Smooth muscle cell (in vitro differentiated cells): Measurements from ENCODE around the gene RPL4. TPM values are rescaled to one million over a fixed set of nuclear protein-coding genes. Genes with fewer than 3 reads are reported as not detected.

Experiments
- DNase-seq: peaks from one replicate; lab custom pipeline; 2025; ENCODE audit not compliant: unreplicated experiment; lab: John Stamatoyannopoulos, UW
- H2AFZ ChIP-seq: fragments of 200-600 bp; sonication (generic); 2 replicates; pipeline ENCODE4 v1.6.0; 2016; ENCODE audit warnings: antibody characterized with exemption, low read depth, mild to moderate bottlenecking
- H3F3A ChIP-seq: fragments of 200-600 bp; sonication (generic); 2 replicates; pipeline ENCODE4 v1.6.0; 2017; ENCODE audit warnings: antibody characterized with exemption, low read depth
- H3K27ac ChIP-seq: fragments of 200-600 bp; sonication (generic); 2 replicates; pipeline ENCODE4 v1.5.1; 2016; ENCODE audit warnings: low read depth, mild to moderate bottlenecking
- H3K27me3 ChIP-seq: fragments of 200-600 bp; sonication (generic); 2 replicates; pipeline ENCODE4 v1.6.1; 2016; ENCODE audit warnings: low read depth, mild to moderate bottlenecking
- H3K36me3 ChIP-seq: fragments of 200-600 bp; sonication (generic); 2 replicates; pipeline ENCODE4 v1.5.1; 2016; ENCODE audit warnings: low read depth
- H3K4me1 ChIP-seq: fragments of 200-600 bp; sonication (generic); 2 replicates; pipeline ENCODE4 v1.5.1; 2016; ENCODE audit warnings: low read depth
- H3K4me2 ChIP-seq: fragments of 200-600 bp; sonication (generic); 2 replicates; pipeline ENCODE4 v1.6.0; 2016; ENCODE audit warnings: mild to moderate bottlenecking
- H3K4me3 ChIP-seq: fragments of 200-600 bp; sonication (generic); 2 replicates; pipeline ENCODE4 v1.5.1; 2016; ENCODE audit warnings: mild to moderate bottlenecking
- H3K79me2 ChIP-seq: fragments of 200-600 bp; sonication (generic); 2 replicates; pipeline ENCODE4 v1.6.0; 2016; ENCODE audit warnings: low read depth, mild to moderate bottlenecking
- H3K9ac ChIP-seq: fragments of 200-600 bp; sonication (generic); 2 replicates; pipeline ENCODE4 v1.6.0; 2016; ENCODE audit warnings: low read depth
- H3K9me3 ChIP-seq: fragments of 200-600 bp; sonication (generic); replicated peaks from 2 replicates; pipeline ENCODE4 v1.5.1; 2016; ENCODE audit warnings: low read depth
- H4K20me1 ChIP-seq: fragments of 200-600 bp; sonication (generic); 2 replicates; pipeline ENCODE4 v1.6.0; 2016; ENCODE audit warnings: low read depth
- CTCF ChIP-seq: fragments of 200-600 bp; sonication (generic); IDR thresholded peaks from 2 replicates; pipeline ENCODE4 v1.5.1; 2017; ENCODE audit warnings: borderline replicate concordance, mild to moderate bottlenecking, antibody characterized with exemption; ENCODE audit not compliant: insufficient read depth, poor library complexity, severe bottlenecking
- WGBS: methylation state at CpG from one replicate; pipeline ENCODE4 v1.1.7; 2016; ENCODE audit warnings: low lambda C conversion rate; 5-methylcytosine and 5-hydroxymethylcytosine counted together
- polyA plus RNA-seq: library from polyadenylated mRNA; unstranded; fragments of >200 nt; fragmentation: Nextera tagmentation; extraction: Ambion mirVana; gene quantifications from 2 replicates; pipeline ENCODE4 v1.2.1, GENCODE V29; 2016
- total RNA-seq: library from RNA; depleted of rRNA; stranded (reverse); fragments of >200 nt; gene quantifications from 2 replicates; pipeline ENCODE4 v1.2.3, GENCODE V29; 2014

Gene RPL4
- total and polyA plus RNA-seq, 2 experiments from 2014 or later: 732 to 3,841 TPM

DNA sequence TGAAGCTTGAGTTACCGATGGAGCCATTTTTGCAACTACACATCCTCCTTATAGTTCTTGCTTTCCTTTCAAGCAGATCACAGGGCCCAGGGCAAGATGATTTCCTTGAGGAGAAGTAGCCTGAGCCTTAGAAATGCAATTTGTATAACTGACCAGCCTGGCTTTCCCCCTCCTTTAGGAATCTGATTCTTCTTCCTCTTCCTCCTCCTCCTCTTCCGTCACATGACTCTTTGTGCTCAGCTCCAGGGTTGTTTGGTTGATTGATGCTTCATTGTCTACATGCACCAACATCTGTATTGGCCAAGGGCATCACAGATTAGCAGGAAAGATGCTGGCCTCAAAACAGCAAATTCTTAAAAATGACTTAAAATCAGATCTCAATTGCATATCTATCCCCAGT is 10.4 kb downstream of the RPL4 start:
- no peaks in the 10 kb centered on the region for H3K27me3 ChIP-seq
- peaks cover 14% of the 10 kb centered on the region for H3F3A ChIP-seq
- H2AFZ ChIP-seq: no peak overlapping the region
- peaks cover 17% of the 10 kb centered on the region for H3K79me2 ChIP-seq
- H3K4me1 ChIP-seq: no peaks in the 10 kb centered on the region
- DNase-seq: no peak
- H4K20me1 ChIP-seq: peaks cover 12% of the 10 kb centered on the region
- no peak overlapping the region for H3K27ac ChIP-seq
- no peak for TF ChIP-seq CTCF
- H3K4me3 ChIP-seq: no peak overlapping the region
- 96% methylated on average over 2 of the region's 2 CpGs for WGBS
- no peak overlapping the region for H3K9ac ChIP-seq
- no peak overlapping the region for H3K4me2 ChIP-seq
- no peaks in the 10 kb centered on the region for H3K9me3 ChIP-seq
- peaks cover 7% of the 10 kb centered on the region for H3K36me3 ChIP-seq

- no peak for TF ChIP-seq CTCF
- no peaks in the 10 kb centered on the region for H3K4me1 ChIP-seq
- H3F3A ChIP-seq: no peaks in the 10 kb centered on the region
- H3K4me3 ChIP-seq: no peak overlapping the region
- no peak for DNase-seq
- peaks cover 12% of the 10 kb centered on the region for H3K79me2 ChIP-seq
- H3K27ac ChIP-seq: no peak overlapping the region
- H4K20me1 ChIP-seq: no peaks in the 10 kb centered on the region
- H3K27me3 ChIP-seq: no peaks in the 10 kb centered on the region
- H3K36me3 ChIP-seq: peaks cover 3% of the 10 kb centered on the region
- H3K9ac ChIP-seq: no peak overlapping the region
- 98% methylated on average over 3 of the region's 3 CpGs for WGBS
- no peak overlapping the region for H2AFZ ChIP-seq
- no peak overlapping the region for H3K4me2 ChIP-seq
- no peaks in the 10 kb centered on the region for H3K9me3 ChIP-seq
Measured at GRCh38 chr15:66491846-66492245, 12.8 kb downstream of the RPL4 start.

- no peak overlapping the region for H3K27ac ChIP-seq
- no peak overlapping the region for H3K9ac ChIP-seq
- TF ChIP-seq CTCF: no peak
- H3K79me2 ChIP-seq: no peaks in the 10 kb centered on the region
- H3K4me2 ChIP-seq: no peak overlapping the region
- no peak overlapping the region for H2AFZ ChIP-seq
- H3K4me3 ChIP-seq: no peak overlapping the region
- WGBS: 93% methylated on average over 6 of the region's 6 CpGs
- no peaks in the 10 kb centered on the region for H3K9me3 ChIP-seq
- peaks cover 13% of the 10 kb centered on the region for H3K36me3 ChIP-seq
- no peaks in the 10 kb centered on the region for H3K4me1 ChIP-seq
- H4K20me1 ChIP-seq: peaks cover 19% of the 10 kb centered on the region
- DNase-seq: no peak
- H3K27me3 ChIP-seq: no peaks in the 10 kb centered on the region
- no peaks in the 10 kb centered on the region for H3F3A ChIP-seq
Measured at GRCh38 chr15:66489179-66489791, 15.4 kb downstream of the RPL4 start.

DNA sequence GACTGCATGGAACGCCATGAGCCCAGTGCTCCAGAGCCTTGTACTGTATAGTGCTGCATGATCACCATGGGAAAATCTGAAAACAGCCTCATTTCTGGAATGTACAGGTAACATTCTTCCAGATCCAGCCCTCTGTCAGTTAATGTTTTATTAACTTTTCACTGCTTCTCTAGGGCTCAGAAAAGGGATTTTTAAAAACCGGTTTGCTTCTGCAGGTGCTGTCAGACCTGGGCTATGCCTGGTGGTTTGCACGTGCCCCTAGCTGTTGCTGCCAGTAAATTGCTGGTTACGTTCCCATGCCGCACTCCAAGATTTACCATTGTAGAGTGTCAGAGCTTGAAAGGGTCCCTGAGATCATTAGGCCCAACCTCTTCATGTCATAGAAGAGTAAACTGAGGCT is 16.1 kb downstream of the RPL4 start:
- no peak for TF ChIP-seq CTCF
- Histone ChIP-seq H3K4me1 (no peaks in the 10 kb centered on the region), H2AFZ (no peak overlapping the region), H3K27me3 (no peaks in the 10 kb centered on the region), H3K27ac (no peak overlapping the region), H3K9ac (no peak overlapping the region), H3K79me2 (no peaks in the 10 kb centered on the region), H3K36me3 (peaks cover 13% of the 10 kb centered on the region), H3K4me2 (no peak overlapping the region), H3K9me3 (no peaks in the 10 kb centered on the region), H3K4me3 (no peak overlapping the region), H3F3A (no peaks in the 10 kb centered on the region), H4K20me1 (peaks cover 27% of the 10 kb centered on the region)
- DNase-seq: no peak
- 98% methylated on average over 5 of the region's 5 CpGs for WGBS
